ENCODE measurements around the gene TRIM31. TPM values are rescaled to one million over a fixed set of nuclear protein-coding genes. Genes with fewer than 3 reads are reported as not detected.
"Not testable (repeated sequence)": the region's sequence is repeated elsewhere in the genome, so short reads cannot be mapped to it uniquely, and the experiment has no call there.

Gene TRIM31
- polyA plus RNA-seq, 1 donor from 2014 or later = not detected

- H3K27ac Mint-ChIP-seq = no peak overlapping the region
- no peak overlapping the region for H3K4me3 Mint-ChIP-seq
- no peaks in the 10 kb centered on the region for H3K9me3 Mint-ChIP-seq
- H3K36me3 Mint-ChIP-seq = peaks cover 3% of the 10 kb centered on the region
- H3K27me3 Mint-ChIP-seq = peaks cover 18% of the 10 kb centered on the region
- peaks cover 0 to 6% (median 0%) of the 10 kb centered on the region in 3 donors for H3K4me1 Mint-ChIP-seq
Measured at GRCh38 chr6:30152910-30153610, 40.2 kb upstream of the TRIM31 start.

DNA sequence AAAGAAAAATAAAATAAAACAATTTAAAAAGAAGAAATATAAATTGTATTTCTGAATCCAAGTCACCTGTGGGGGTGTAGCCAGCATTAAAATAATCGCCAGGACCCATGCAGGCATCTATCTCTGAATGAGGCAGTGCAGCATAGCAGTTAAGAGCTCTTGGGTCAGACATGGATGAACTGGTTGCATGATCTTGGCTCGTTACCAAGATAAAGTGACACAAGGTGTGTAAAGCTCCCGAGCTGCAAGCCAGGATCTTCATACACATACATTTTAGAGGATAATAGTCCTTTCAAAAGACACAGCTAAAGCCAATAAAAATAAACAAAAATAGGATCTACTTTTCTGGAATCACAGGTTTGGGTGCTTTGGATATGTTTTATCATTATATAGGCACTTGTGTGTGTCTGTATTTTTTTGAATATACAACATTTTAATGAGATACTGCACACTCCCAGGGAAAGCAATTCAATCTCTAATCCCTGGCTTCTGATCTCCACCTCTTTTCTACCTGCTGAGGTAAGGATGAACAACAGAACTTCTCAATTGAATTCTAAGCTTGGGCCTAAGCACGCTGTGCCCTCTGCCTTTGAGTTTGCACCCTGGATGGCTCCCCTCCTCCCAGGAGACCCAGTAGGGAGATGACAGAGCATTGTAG is 39.3 kb upstream of the TRIM31 start:
- H3K4me1 Mint-ChIP-seq = peaks cover 0 to 4% (median 0%) of the 10 kb centered on the region in 3 donors
- no peak overlapping the region for H3K4me3 Mint-ChIP-seq
- peaks cover 22% of the 10 kb centered on the region for H3K27me3 Mint-ChIP-seq
- H3K36me3 Mint-ChIP-seq = peaks cover 1% of the 10 kb centered on the region
- peaks cover 0 to 2% (median 0%) of the 10 kb centered on the region in 3 donors for H3K9me3 Mint-ChIP-seq
- H3K27ac Mint-ChIP-seq = no peak overlapping the region

- Mint-ChIP-seq H3K36me3 (peaks cover 1% of the 10 kb centered on the region), H3K27ac (no peak overlapping the region), H3K4me1 (peaks cover 0 to 4% (median 0%) of the 10 kb centered on the region in 3 donors), H3K4me3 (no peak overlapping the region), H3K9me3 (peaks cover 0 to 2% (median 0%) of the 10 kb centered on the region in 3 donors), H3K27me3 (peaks cover 23% of the 10 kb centered on the region)
Measured at GRCh38 chr6:30151580-30151979, 38.7 kb upstream of the TRIM31 start.

- Mint-ChIP-seq H3K36me3 (peaks cover 1% of the 10 kb centered on the region), H3K9me3 (peaks cover 0 to 2% (median 0%) of the 10 kb centered on the region in 3 donors), H3K27me3 (peaks cover 24% of the 10 kb centered on the region), H3K27ac (no peak overlapping the region), H3K4me1 (peaks cover 0 to 4% (median 0%) of the 10 kb centered on the region in 3 donors), H3K4me3 (no peak overlapping the region)
Measured at GRCh38 chr6:30150671-30151395, 37.9 kb upstream of the TRIM31 start.

DNA sequence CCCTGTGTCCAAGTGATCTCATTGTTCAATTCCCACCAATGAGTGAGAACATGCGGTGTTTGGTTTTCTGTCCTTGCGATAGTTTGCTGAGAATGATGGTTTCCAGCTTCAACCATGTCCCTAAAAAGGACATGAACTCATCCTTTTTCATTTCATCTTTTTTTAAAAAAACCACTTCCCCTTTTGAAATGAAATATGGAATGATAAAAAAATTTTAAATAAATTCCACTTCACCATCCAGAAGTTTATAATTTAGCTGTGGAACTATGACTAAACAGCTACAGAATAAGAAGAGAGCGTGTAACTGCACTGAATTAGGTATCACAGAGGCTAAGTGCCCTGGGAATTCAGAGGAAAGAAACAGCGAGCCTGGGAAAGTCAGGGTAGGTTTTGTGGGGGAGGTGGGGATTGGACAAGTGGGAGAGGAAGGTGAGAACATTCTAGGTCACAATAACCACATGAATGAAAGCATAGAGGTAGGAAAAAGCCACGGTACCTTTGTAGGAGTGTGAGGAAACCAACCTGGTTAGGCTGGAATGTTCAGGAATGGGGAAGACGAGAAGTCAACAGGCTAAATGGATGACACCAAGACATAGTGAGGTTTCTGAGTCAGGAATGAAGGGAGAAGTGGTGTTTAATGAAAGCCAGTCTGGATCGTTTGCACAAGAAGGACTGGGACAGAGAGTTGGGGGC is 37.1 kb upstream of the TRIM31 start:
- Mint-ChIP-seq H3K4me1 (peaks cover 0 to 4% (median 0%) of the 10 kb centered on the region in 3 donors), H3K27ac (peak overlapping the region in 1 of 3 donors; percentile 57), H3K27me3 (peaks cover 26% of the 10 kb centered on the region), H3K9me3 (peaks cover 0 to 2% (median 0%) of the 10 kb centered on the region in 3 donors), H3K36me3 (peaks cover 1% of the 10 kb centered on the region), H3K4me3 (no peak overlapping the region)

DNA sequence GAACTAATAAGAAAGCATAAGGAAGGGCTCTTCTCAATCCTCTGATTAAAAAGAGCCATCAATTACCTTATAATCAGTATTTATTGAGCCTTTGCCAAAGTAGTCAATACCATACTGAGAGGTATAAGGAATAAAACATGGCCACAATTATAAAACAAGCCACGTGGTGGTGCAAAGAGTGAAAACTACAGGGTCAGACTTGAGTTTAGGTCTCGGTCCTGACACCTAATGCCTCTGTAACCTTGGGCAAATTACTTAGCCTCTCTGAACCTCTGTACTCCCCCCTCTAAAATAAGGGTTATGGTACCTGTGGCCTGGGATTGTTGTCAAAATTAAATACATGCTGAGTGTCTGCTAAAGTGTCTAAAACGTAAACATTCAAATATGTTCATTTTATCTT is 36.3 kb upstream of the TRIM31 start:
- Mint-ChIP-seq H3K36me3 (peaks cover 1% of the 10 kb centered on the region), H3K4me1 (peaks cover 0 to 4% (median 0%) of the 10 kb centered on the region in 3 donors), H3K27me3 (peaks cover 25% of the 10 kb centered on the region), H3K27ac (no peak overlapping the region), H3K9me3 (peaks cover 0 to 2% (median 0%) of the 10 kb centered on the region in 3 donors), H3K4me3 (no peak overlapping the region)

- Mint-ChIP-seq H3K4me1 (peaks cover 0 to 3% (median 0%) of the 10 kb centered on the region in 3 donors), H3K4me3 (no peak overlapping the region), H3K9me3 (peaks cover 0 to 2% (median 0%) of the 10 kb centered on the region in 3 donors), H3K36me3 (peaks cover 1% of the 10 kb centered on the region), H3K27me3 (peaks cover 23% of the 10 kb centered on the region), H3K27ac (no peak overlapping the region)
Measured at GRCh38 chr6:30147096-30147495, 34.2 kb upstream of the TRIM31 start.

DNA sequence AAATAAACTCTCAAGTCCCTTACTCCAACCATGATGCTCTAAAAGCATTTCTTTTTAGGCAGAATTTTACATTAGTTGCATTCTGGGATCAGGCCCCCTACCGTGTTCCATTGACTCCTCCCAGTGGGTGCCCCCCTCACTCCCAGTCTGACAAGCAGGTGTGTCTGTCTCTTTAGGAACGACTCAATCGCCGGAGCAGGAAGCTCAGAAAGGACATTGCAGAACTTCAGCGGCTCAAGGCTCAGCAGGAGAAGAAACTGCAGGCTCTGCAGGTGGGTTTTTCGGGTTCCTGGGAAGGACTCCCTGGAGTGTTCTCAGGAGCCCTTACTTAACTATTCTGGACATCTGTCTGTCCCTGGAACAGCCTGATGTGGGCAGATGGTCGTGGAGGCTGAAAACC is 32.9 kb upstream of the TRIM31 start:
- Mint-ChIP-seq H3K27me3 (peaks cover 29% of the 10 kb centered on the region), H3K4me1 (peaks cover 0 to 2% (median 0%) of the 10 kb centered on the region in 3 donors), H3K27ac (no peak overlapping the region), H3K4me3 (no peak overlapping the region), H3K36me3 (peaks cover 1% of the 10 kb centered on the region), H3K9me3 (peaks cover 0 to 2% (median 0%) of the 10 kb centered on the region in 3 donors)

- Mint-ChIP-seq H3K9me3 (peaks cover 0 to 5% (median 0%) of the 10 kb centered on the region in 3 donors), H3K27ac (no peak overlapping the region), H3K27me3 (peaks cover 34% of the 10 kb centered on the region), H3K4me1 (peaks cover 0 to 2% (median 0%) of the 10 kb centered on the region in 3 donors), H3K36me3 (peaks cover 1% of the 10 kb centered on the region), H3K4me3 (no peak overlapping the region)
Measured at GRCh38 chr6:30144811-30145210, 31.9 kb upstream of the TRIM31 start.

GRCh38 chr6:30143780-30144179 is 30.9 kb upstream of the TRIM31 start:
- H3K4me1 Mint-ChIP-seq = peaks cover 0 to 1% (median 0%) of the 10 kb centered on the region in 3 donors
- no peaks in the 10 kb centered on the region for H3K36me3 Mint-ChIP-seq
- H3K4me3 Mint-ChIP-seq = no peak overlapping the region
- peaks cover 35% of the 10 kb centered on the region for H3K27me3 Mint-ChIP-seq
- H3K9me3 Mint-ChIP-seq = peaks cover 0 to 5% (median 0%) of the 10 kb centered on the region in 3 donors
- H3K27ac Mint-ChIP-seq = no peak overlapping the region

DNA sequence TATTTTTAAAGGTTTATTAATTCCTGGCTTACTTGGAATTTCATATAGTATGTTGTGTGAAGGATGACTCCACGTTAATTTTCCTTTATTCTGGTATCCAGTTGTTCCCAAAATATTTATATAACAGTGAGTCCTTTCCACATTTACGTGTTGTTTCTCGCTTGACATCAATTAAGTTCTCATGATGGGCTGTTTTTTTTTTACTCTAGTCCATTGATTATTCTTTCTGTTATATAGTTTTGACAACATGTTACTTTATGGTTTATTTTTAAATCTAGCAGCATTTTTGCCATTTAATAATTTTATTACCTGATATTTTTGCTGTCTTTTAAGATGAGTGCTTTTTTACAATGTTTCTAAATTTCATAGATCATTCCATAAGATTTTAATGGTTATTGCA is 29.8 kb upstream of the TRIM31 start:
- no peaks in the 10 kb centered on the region for H3K36me3 Mint-ChIP-seq
- H3K4me3 Mint-ChIP-seq = no peak overlapping the region
- H3K27ac Mint-ChIP-seq = no peak overlapping the region
- peaks cover 27% of the 10 kb centered on the region for H3K27me3 Mint-ChIP-seq
- H3K9me3 Mint-ChIP-seq = peaks cover 0 to 3% (median 0%) of the 10 kb centered on the region in 3 donors
- peaks cover 0 to 1% (median 0%) of the 10 kb centered on the region in 3 donors for H3K4me1 Mint-ChIP-seq

DNA sequence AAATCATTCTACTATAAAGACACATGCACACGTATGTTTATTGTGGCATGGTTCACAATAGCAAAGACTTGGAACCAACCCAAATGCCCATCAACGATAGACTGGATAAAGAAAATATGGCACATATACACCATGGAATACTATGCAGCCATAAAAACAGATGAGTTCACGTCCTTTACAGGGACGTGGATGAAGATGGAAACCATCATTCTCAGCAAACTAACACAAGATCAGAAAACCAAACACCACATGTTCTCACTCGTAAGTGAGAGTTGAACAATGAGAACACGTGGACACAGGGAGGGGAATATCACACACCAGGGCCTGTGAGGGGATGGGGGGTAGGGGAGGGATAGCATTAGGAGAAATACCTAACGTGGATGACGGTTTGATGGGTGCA is 27.4 kb upstream of the TRIM31 start:
- H3K9me3 Mint-ChIP-seq, H3K36me3 Mint-ChIP-seq, H3K4me1 Mint-ChIP-seq, H3K27ac Mint-ChIP-seq, H3K4me3 Mint-ChIP-seq: not testable (repeated sequence)
- peaks cover 25% of the 10 kb centered on the region for H3K27me3 Mint-ChIP-seq

- Mint-ChIP-seq H3K27me3 (peaks cover 21% of the 10 kb centered on the region), H3K9me3 (peaks cover 0 to 3% (median 0%) of the 10 kb centered on the region in 3 donors)
Measured at GRCh38 chr6:30136570-30137286, 23.8 kb upstream of the TRIM31 start.

GRCh38 chr6:30135757-30136156 is 22.9 kb upstream of the TRIM31 start, which contains the start of gene TRIM40:
TRIM40 (plus strand) TSS chr6:30136140; CDS start chr6:30137037, 897 bp downstream.
- no peaks in the 10 kb centered on the region for H3K36me3 Mint-ChIP-seq
- H3K9me3 Mint-ChIP-seq = peaks cover 0 to 3% (median 0%) of the 10 kb centered on the region in 3 donors
- H3K27ac Mint-ChIP-seq = no peak within 1 kb of the TSS
- peaks cover 24% of the 10 kb centered on the region for H3K27me3 Mint-ChIP-seq
- H3K4me1 Mint-ChIP-seq = peaks cover 4 to 9% (median 4%) of the 10 kb centered on the region in 3 donors
- no peak within 1 kb of the TSS for H3K4me3 Mint-ChIP-seq

More at GRCh38 chr6:30136570-30137286, 23.8 kb upstream of the TRIM31 start:
- H3K4me3 Mint-ChIP-seq = no peak overlapping the region
- no peaks in the 10 kb centered on the region for H3K36me3 Mint-ChIP-seq
- no peak overlapping the region for H3K27ac Mint-ChIP-seq
- H3K4me1 Mint-ChIP-seq = peaks cover 0 to 5% (median 0%) of the 10 kb centered on the region in 3 donors

Data from IgD-negative memory B cell (primary cell).